NOMO-1 treated with dmso at 0.1 percent for 144 hours (cell line): ENCODE data around the gene FAM53A.
"Not testable (repeated sequence)": the region's sequence is repeated elsewhere in the genome, so short reads cannot be mapped to it uniquely, and the experiment has no call there.

Experiments
- DNase-seq: peaks from one replicate; lab custom pipeline; 2025; ENCODE audit not compliant: unreplicated experiment; lab: John Stamatoyannopoulos, UW

FAM53A gene

GRCh38 chr4:1608821-1609500 is 75.2 kb downstream of the FAM53A start:
- DNase-seq: no peak

- DNase-seq: no peak
Measured at GRCh38 chr4:1608196-1608820, 75.8 kb downstream of the FAM53A start.

- not testable (repeated sequence) for DNase-seq
Measured at GRCh38 chr4:1607436-1608195, 76.5 kb downstream of the FAM53A start.

GRCh38 chr4:1604706-1605205 is 79.4 kb downstream of the FAM53A start:
- no peak for DNase-seq

GRCh38 chr4:1604181-1604705 is 79.9 kb downstream of the FAM53A start:
- no peak for DNase-seq

GRCh38 chr4:1603413-1604135 is 80.5 kb downstream of the FAM53A start:
- DNase-seq: no peak

- DNase-seq: no peak
Measured at GRCh38 chr4:1602655-1603412, 81.3 kb downstream of the FAM53A start.

- no peak for DNase-seq
Measured at GRCh38 chr4:1601852-1602654, 82.1 kb downstream of the FAM53A start.

- DNase-seq: no peak
Measured at GRCh38 chr4:1601533-1601835, 82.6 kb downstream of the FAM53A start.

GRCh38 chr4:1600811-1601532 is 83.1 kb downstream of the FAM53A start:
- no peak for DNase-seq

GRCh38 chr4:1600211-1600780 is 83.8 kb downstream of the FAM53A start:
- no peak for DNase-seq

GRCh38 chr4:1599491-1600210 is 84.5 kb downstream of the FAM53A start:
- DNase-seq: no peak

- no peak for DNase-seq
Measured at GRCh38 chr4:1599026-1599481, 85.1 kb downstream of the FAM53A start.

- DNase-seq: no peak
Measured at GRCh38 chr4:1598206-1599025, 85.7 kb downstream of the FAM53A start.

- DNase-seq: no peak
Measured at GRCh38 chr4:1597021-1597931, 86.8 kb downstream of the FAM53A start.

- DNase-seq: no peak
Measured at GRCh38 chr4:1596393-1596792, 87.7 kb downstream of the FAM53A start.
